Measurements from ENCODE around the gene TRIM15. TPM values are rescaled to one million over a fixed set of nuclear protein-coding genes. Genes with fewer than 3 reads are reported as not detected.
A peak's percentile ranks its signal among the peaks of the same experiment; 100 is the strongest.

Gene TRIM15
- total RNA-seq, 2 donors from 2014 or later, result not detected

GRCh38 chr6:30142665-30143064, 20.7 kb upstream of the TRIM15 start:
- ATAC-seq (no peak), DNase-seq (no peak)
- intact Hi-C loops (cut with DNase I), result no loop called here

- ATAC-seq (no peak), DNase-seq (no peak)
- intact Hi-C loops (cut with DNase I), result no loop called here
Observed at GRCh38 chr6:30143780-30144179, 19.6 kb upstream of the TRIM15 start.

- no peak for ATAC-seq
- intact Hi-C loops (cut with DNase I), result no loop called here
Observed at GRCh38 chr6:30144811-30145210, 18.5 kb upstream of the TRIM15 start.

DNA sequence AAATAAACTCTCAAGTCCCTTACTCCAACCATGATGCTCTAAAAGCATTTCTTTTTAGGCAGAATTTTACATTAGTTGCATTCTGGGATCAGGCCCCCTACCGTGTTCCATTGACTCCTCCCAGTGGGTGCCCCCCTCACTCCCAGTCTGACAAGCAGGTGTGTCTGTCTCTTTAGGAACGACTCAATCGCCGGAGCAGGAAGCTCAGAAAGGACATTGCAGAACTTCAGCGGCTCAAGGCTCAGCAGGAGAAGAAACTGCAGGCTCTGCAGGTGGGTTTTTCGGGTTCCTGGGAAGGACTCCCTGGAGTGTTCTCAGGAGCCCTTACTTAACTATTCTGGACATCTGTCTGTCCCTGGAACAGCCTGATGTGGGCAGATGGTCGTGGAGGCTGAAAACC, 17.5 kb upstream of the TRIM15 start:
- DNase-seq (no peak), ATAC-seq (no peak)
- intact Hi-C loops (cut with DNase I), result no loop called here

More at GRCh38 chr6:30144811-30145210, 18.5 kb upstream of the TRIM15 start:
- DNase-seq, result no peak

- intact Hi-C loops (cut with DNase I), result no loop called here
- no peak for DNase-seq
Observed at GRCh38 chr6:30147096-30147495, 16.2 kb upstream of the TRIM15 start.

DNA sequence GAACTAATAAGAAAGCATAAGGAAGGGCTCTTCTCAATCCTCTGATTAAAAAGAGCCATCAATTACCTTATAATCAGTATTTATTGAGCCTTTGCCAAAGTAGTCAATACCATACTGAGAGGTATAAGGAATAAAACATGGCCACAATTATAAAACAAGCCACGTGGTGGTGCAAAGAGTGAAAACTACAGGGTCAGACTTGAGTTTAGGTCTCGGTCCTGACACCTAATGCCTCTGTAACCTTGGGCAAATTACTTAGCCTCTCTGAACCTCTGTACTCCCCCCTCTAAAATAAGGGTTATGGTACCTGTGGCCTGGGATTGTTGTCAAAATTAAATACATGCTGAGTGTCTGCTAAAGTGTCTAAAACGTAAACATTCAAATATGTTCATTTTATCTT, 14.1 kb upstream of the TRIM15 start:
- intact Hi-C loops (cut with DNase I), result no loop called here
- no peak for ATAC-seq

More at GRCh38 chr6:30147096-30147495, 16.2 kb upstream of the TRIM15 start:
- ATAC-seq, result no peak

GRCh38 chr6:30149858-30150550, 13.3 kb upstream of the TRIM15 start:
- intact Hi-C loops (cut with DNase I), result no loop called here
- ATAC-seq (no peak), DNase-seq (no peak)

More for the DNA sequence above, 14.1 kb upstream of the TRIM15 start:
- no peak for DNase-seq

DNA sequence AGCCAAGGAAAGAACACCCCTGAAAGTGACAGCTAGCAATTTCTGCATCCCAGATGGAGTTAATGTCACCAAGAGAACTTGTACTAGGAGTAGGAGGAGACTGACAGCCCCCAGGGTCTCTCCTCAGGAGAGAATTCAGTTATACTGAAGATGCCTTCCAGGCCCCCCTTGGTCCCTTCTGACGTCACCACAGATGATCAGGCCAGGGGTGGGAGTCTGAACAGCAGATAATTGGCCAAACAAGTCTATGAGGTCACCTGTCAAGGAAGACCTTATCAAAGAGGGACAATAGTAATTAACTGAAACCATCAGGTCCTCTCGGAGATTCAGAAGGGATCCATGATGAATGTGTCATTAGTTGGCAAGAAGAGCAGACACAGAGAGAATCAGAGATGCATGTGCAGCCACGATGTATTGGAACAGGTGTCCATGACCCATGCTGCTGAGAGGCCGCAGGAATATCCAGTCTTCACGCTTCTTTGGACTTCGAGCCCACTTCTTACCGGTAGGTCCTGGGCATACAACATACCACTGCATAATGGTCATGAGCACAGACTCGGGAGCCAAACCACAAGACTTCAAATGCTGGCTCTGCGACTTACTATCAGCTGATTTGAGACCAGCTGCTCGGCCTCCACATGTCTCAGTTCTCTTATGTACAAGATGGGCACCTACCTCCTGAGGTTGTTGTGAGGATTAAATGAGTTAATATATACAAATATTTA, 12.5 kb upstream of the TRIM15 start:
- intact Hi-C loops (cut with DNase I), result no loop called here
- DNase-seq (no peak), ATAC-seq (no peak)

- ATAC-seq, result no peak
- intact Hi-C loops (cut with DNase I), result no loop called here
- no peak for DNase-seq
Observed at GRCh38 chr6:30151580-30151979, 11.8 kb upstream of the TRIM15 start.

DNA sequence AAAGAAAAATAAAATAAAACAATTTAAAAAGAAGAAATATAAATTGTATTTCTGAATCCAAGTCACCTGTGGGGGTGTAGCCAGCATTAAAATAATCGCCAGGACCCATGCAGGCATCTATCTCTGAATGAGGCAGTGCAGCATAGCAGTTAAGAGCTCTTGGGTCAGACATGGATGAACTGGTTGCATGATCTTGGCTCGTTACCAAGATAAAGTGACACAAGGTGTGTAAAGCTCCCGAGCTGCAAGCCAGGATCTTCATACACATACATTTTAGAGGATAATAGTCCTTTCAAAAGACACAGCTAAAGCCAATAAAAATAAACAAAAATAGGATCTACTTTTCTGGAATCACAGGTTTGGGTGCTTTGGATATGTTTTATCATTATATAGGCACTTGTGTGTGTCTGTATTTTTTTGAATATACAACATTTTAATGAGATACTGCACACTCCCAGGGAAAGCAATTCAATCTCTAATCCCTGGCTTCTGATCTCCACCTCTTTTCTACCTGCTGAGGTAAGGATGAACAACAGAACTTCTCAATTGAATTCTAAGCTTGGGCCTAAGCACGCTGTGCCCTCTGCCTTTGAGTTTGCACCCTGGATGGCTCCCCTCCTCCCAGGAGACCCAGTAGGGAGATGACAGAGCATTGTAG, 11.2 kb upstream of the TRIM15 start:
- intact Hi-C loops (cut with DNase I), result no loop called here
- no peak for ATAC-seq
- no peak for DNase-seq

DNA sequence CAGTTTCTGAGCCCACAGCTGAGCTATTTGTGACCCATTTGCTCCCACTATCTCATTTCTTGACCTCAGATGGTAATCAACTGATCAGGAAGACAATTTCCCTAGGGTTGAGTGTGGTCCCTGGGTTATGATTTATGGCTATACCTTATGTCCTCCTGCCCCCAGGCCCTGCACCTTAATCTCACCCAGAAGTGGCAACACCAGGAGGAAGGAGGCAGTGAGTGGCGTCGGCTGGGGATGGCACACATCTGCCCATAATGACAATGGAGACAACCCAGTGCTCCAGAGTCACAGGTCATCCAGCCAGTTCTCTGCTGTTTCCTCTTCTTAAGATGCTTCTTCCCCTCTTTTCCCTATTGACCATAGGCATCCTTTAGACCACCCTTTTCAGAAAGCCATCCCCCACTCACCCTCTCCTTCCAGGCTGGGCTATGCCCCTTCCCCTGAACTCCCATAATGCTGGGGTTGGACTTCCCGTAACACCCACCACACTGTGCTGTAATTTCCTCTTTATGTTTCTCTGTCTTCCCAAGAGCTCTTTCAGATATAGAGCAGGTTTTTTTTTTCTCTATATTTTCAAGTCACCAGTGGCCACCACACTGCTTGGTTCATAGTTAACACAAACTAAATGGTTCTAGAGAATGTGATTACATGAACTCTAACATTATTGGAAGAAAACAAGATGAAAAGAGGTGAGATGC, 10.3 kb upstream of the TRIM15 start:
- no peak for DNase-seq
- intact Hi-C loops (cut with DNase I), result no loop called here
- no peak for ATAC-seq

- intact Hi-C loops (cut with DNase I), result no loop called here
- no peak for ATAC-seq
- DNase-seq, result no peak
Observed at GRCh38 chr6:30154061-30154460, 9.3 kb upstream of the TRIM15 start.

DNA sequence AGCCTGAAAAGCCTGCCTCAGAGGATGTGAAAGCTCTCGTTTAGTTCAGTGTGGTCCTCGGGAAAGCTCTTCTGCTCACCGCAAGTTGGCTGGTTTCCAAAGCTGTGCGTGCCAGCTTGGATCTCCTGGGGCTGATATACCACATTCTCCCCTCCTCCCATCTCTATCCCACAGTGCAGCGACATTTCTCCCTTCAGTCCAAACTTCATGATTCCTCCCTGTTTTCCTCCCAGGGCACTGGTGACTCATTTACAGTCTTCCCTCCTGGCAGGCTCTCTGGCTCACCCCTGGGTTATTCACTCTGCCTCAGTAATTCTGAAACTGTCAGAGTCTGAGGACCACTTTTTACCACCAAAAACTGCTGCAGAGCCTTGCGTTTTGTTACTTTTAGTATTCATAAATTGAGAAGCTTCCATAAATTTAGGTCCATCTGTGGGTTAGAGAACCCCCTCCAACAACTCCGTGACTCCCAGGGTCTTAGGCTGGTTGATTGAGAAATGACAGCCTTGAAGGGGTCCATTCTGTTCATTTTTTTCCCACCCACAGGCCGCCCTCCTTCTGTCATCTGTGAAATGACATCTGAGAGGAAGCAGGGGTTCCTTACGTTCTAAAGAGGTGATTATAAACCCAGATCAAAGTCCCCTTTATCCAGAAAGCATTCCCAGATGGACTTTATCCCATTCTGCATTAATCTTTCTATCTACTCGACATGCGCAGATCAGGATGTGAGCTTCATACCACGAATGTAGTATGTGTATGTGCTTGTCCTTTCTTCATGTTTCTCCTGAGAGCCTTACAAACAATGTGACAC, 8.4 kb upstream of the TRIM15 start:
- DNase-seq (no peak), ATAC-seq (peak in 1 of 2 donors; percentile 79)
- intact Hi-C loops (cut with DNase I), result no loop called here

GRCh38 chr6:30155520-30156261, 7.7 kb upstream of the TRIM15 start:
- ATAC-seq (no peak), DNase-seq (no peak)

DNA sequence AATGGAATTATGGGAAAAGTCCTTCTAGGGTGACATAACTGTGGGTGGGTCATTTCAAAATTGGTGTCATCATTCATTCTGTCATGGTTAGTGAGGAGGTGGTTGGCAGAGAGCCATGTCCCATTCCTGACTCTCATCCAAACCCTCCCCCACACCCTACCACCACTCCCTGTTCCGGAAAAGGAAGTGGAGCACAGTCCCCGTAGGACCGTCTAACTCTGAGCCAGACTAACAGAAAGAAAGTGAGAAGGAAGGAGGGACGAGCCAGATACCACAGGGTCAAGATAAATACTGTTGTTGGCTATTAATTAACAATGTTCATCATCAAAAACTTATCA, 7.1 kb upstream of the TRIM15 start:
- intact Hi-C loops (cut with DNase I), result no loop called here
- ATAC-seq, result peak in 1 of 2 donors; percentile 80
- DNase-seq, result peak; percentile 64

More at GRCh38 chr6:30155520-30156261, 7.7 kb upstream of the TRIM15 start:
- intact Hi-C loops (cut with DNase I), result no loop called here

DNA sequence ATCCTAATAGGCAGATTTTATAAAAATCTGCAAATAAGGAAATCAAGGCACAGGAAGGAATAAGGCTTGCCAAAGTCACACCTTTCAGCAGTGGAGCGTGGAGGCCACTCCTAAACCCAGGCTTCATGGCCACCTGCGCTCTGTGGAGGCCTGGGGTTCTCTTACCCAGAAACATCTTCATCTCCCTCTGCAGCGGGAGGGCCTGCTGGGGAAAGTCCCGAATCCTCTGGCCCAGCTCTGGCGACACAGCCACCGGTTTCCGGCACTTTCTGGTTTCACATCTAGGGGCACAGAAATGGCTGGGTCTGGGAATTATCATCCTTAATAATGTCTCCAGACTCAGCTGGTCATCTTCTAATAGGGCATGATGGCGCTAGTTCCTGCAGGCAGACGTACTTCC, 6.6 kb upstream of the TRIM15 start:
- ATAC-seq, result no peak
- intact Hi-C loops (cut with DNase I), result no loop called here

DNA sequence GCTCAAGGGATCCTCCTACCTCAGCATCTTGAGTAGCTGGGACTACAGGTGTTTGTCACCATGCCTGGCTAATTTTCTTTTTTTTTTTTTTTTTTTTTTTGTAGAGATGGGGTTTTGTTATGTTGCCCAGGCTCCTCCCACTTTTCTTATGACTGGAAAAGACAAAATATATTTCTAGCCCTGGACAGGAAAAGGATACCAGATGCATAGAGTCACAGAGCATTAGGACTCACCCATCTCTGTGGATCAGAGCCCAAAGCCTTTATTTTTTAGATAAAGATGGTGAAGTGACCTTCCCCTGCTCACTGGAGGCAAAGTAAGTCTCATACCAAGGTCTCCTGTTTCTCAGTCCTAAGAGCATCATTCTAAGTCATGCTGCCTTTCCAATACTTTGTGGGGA, 5.8 kb upstream of the TRIM15 start:
- no peak for DNase-seq
- intact Hi-C loops (cut with DNase I), result no loop called here
- no peak for ATAC-seq

More for the DNA sequence above, 6.6 kb upstream of the TRIM15 start:
- no peak for DNase-seq

DNA sequence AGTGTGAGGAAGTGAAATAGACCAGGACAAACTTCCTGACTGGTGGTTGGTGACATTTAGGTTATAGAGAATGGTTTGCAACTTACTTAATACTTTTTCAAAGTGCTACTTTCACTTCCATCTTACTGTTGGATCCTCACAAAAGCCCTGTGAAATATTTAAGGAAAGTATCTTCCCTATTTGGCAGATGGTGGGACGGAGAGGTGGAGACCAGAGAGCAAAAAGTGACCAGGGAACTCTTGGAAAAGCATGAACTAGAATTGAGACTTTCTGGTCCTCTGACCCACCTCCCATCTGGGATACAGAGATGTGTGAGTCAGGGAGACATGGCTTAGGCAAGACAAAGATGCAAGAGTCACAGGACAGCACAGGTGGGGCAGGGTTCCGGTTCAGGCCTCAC, 5.3 kb upstream of the TRIM15 start:
- no peak for ATAC-seq
- DNase-seq, result no peak
- intact Hi-C loops (cut with DNase I), result no loop called here
